LNCaP clone FGC (cell line): Measurements from ENCODE around the gene MSANTD1.

Experiments
- DNase-seq: peaks from one replicate; pipeline ENCODE4 v3.0.0-alpha.2; 2011; ENCODE audit warnings: low read depth
- H3K4me3 ChIP-seq: 2 replicates; pipeline ENCODE4 v1.5.1; 2011; ENCODE audit warnings: mild to moderate bottlenecking, low read depth, low read length, control low read depth
- TF ChIP-seq, protein P1 (sequence below): IDR thresholded peaks from 2 replicates; pipeline ENCODE4 v1.5.1; 2012; ENCODE audit warnings: mild to moderate bottlenecking; ENCODE audit not compliant: control insufficient read depth, insufficient read depth; ENCODE audit errors: extremely low read depth

The MSANTD1 gene

DNA sequence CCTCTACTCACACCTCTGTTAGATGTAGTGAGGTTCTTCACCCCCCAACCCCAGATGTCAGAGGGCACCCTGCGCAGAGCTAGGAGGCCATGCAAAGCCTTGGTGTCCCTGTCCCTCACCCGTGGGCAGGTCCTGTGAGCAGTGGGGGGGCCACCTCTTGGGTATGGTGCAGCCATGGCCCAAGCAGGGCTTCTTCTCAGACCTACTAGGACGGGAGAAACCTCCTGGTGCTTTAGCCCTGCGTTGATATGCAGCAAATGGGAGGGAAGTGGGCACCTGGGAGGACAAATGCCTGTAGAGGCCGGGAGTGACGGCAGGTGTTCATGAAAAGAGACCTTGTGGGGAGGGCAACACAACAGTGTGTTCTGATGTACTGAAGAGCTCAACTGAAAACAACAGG, 38.5 kb upstream of the MSANTD1 start:
- no peak overlapping the region for H3K4me3 ChIP-seq
- DNase-seq = no peak
- TF ChIP-seq, protein P1, sequence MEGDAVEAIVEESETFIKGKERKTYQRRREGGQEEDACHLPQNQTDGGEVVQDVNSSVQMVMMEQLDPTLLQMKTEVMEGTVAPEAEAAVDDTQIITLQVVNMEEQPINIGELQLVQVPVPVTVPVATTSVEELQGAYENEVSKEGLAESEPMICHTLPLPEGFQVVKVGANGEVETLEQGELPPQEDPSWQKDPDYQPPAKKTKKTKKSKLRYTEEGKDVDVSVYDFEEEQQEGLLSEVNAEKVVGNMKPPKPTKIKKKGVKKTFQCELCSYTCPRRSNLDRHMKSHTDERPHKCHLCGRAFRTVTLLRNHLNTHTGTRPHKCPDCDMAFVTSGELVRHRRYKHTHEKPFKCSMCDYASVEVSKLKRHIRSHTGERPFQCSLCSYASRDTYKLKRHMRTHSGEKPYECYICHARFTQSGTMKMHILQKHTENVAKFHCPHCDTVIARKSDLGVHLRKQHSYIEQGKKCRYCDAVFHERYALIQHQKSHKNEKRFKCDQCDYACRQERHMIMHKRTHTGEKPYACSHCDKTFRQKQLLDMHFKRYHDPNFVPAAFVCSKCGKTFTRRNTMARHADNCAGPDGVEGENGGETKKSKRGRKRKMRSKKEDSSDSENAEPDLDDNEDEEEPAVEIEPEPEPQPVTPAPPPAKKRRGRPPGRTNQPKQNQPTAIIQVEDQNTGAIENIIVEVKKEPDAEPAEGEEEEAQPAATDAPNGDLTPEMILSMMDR = no peak

GRCh38 chr4:3211866-3212265, 37.1 kb upstream of the MSANTD1 start:
- DNase-seq = no peak
- TF ChIP-seq, protein P1 = no peak
- H3K4me3 ChIP-seq = no peak overlapping the region

GRCh38 chr4:3212391-3213105, 36.4 kb upstream of the MSANTD1 start:
- DNase-seq = no peak
- TF ChIP-seq, protein P1 = no peak
- H3K4me3 ChIP-seq = no peak overlapping the region

GRCh38 chr4:3213106-3213425, 35.9 kb upstream of the MSANTD1 start:
- no peak overlapping the region for H3K4me3 ChIP-seq
- no peak for DNase-seq
- TF ChIP-seq, protein P1 = no peak

DNA sequence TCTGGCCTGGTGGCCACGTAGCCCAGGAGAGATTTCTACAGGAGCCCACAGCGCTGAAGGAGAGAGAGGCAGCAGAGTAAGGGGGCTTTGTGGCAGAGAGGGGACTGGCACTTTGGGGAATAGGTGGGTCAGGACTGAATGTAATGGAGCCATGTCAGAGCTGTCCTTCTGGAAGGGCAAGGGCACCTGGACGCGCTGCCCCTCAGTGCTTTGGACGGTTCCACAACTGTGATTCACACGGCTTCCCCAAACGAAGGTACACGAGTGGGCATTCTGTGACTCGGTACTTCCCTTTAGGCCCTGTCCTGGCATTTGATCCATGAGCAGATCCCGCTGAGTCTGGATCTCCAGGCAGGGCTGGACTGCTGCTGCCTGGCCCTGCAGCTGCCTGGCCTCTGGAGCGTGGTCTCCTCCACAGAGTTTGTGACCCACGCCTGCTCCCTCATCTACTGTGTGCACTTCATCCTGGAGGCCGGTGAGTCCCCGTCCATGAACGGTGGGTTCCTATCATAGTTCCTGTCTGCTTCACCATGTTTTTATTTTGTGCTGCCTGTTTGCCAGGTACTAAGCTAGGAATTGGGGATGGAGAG, 35.2 kb upstream of the MSANTD1 start:
- TF ChIP-seq, protein P1 = no peak
- no peak for DNase-seq
- H3K4me3 ChIP-seq = no peak overlapping the region

GRCh38 chr4:3215256-3215655, 33.7 kb upstream of the MSANTD1 start:
- TF ChIP-seq, protein P1 = no peak

DNA sequence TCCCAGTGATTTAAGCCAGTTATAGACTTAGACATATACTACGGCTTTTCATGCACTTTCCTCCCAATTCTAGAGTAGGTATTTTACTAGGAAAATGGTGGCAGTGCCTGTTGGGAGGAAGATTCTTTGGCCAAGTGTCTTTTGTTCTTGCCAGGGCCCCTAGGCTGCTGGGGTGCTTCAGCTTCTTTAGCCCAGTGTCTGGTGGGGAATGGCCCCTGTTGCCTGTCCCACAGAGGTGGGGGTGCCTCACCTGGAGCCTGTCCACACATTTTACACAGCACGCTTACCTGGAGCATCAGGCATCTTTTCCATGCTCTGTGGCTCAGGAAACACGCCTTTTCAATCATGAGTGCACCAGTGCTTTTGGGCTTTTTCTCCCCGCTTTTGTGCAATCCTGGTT, 33.2 kb upstream of the MSANTD1 start:
- no peak for DNase-seq
- TF ChIP-seq, protein P1 = no peak
- no peak overlapping the region for H3K4me3 ChIP-seq

More at GRCh38 chr4:3215256-3215655, 33.7 kb upstream of the MSANTD1 start:
- DNase-seq = no peak
- no peak overlapping the region for H3K4me3 ChIP-seq
